Erythroblast (primary cell): ENCODE results near the gene PLAAT4.

Experiments
- GATA1 ChIP-seq: IDR thresholded peaks from 2 replicates; pipeline ENCODE4 v1.6.1; 2011; ENCODE audit warnings: low read depth, mild to moderate bottlenecking, control low read depth, low read length, moderate library complexity
- POLR2A ChIP-seq: IDR thresholded peaks from 2 replicates; pipeline ENCODE4 v1.6.1; 2011; ENCODE audit warnings: mild to moderate bottlenecking, low read length

- no peak for TF ChIP-seq POLR2A
- no peak for TF ChIP-seq GATA1
Measured at GRCh38 chr11:63502252-63502820, 34.3 kb upstream of the PLAAT4 start.
